ENCODE results near the gene ARIH2.
"Not testable (repeated sequence)": the region's sequence is repeated elsewhere in the genome, so short reads cannot be mapped to it uniquely, and the experiment has no call there.

Gene ARIH2

GRCh38 chr3:48918388-48919214 lies at the start of gene ARIH2:
ARIH2 (plus strand) TSS chr3:48918842; CDS start chr3:48927559, 8,717 bp downstream.
- peak; percentile 70 for DNase-seq (ENCODE audit: low read depth)

- no peak for DNase-seq (ENCODE audit: low read depth)
Measured at GRCh38 chr3:48877671-48878070, 41.0 kb upstream of the ARIH2 start.

- no peak for DNase-seq (ENCODE audit: low read depth)
Measured at GRCh38 chr3:48879307-48879993, 39.2 kb upstream of the ARIH2 start.

- DNase-seq (ENCODE audit: low read depth): no peak
Measured at GRCh38 chr3:48879994-48880377, 38.7 kb upstream of the ARIH2 start.

- no peak for DNase-seq (ENCODE audit: low read depth)
Measured at GRCh38 chr3:48881006-48881405, 37.6 kb upstream of the ARIH2 start.

- DNase-seq (ENCODE audit: low read depth): no peak
Measured at GRCh38 chr3:48881652-48882114, 37.0 kb upstream of the ARIH2 start.

GRCh38 chr3:48885753-48886152 lies 32.9 kb upstream of the ARIH2 start:
- DNase-seq (ENCODE audit: low read depth): no peak

- no peak for DNase-seq (ENCODE audit: low read depth)
Measured at GRCh38 chr3:48891606-48892005, 27.0 kb upstream of the ARIH2 start.

- DNase-seq (ENCODE audit: low read depth): no peak
Measured at GRCh38 chr3:48894516-48894915, 24.1 kb upstream of the ARIH2 start.

GRCh38 chr3:48896936-48897335 lies 21.7 kb upstream of the ARIH2 start:
- DNase-seq (ENCODE audit: low read depth): no peak

GRCh38 chr3:48897460-48898376 lies 20.9 kb upstream of the ARIH2 start:
- DNase-seq (ENCODE audit: low read depth): no peak

GRCh38 chr3:48898383-48899234 lies 20.0 kb upstream of the ARIH2 start, which contains the start of gene SLC25A20:
SLC25A20 (minus strand) TSS chr3:48898882; CDS start chr3:48898794, 88 bp downstream.
- DNase-seq (ENCODE audit: low read depth): peak; percentile 78

GRCh38 chr3:48899273-48899672 lies 19.4 kb upstream of the ARIH2 start:
- no peak for DNase-seq (ENCODE audit: low read depth)

- DNase-seq (ENCODE audit: low read depth): not testable (repeated sequence)
Measured at GRCh38 chr3:48907026-48907425, 11.6 kb upstream of the ARIH2 start.

GRCh38 chr3:48915296-48915695 lies 3.3 kb upstream of the ARIH2 start:
- no peak for DNase-seq (ENCODE audit: low read depth)

- no peak for DNase-seq (ENCODE audit: low read depth)
Measured at GRCh38 chr3:48919215-48920138, 835 bp downstream of the ARIH2 start.

- DNase-seq (ENCODE audit: low read depth): no peak
Measured at GRCh38 chr3:48926425-48927392, 8.1 kb downstream of the ARIH2 start.

GRCh38 chr3:48927928-48928327 lies 9.3 kb downstream of the ARIH2 start:
- DNase-seq (ENCODE audit: low read depth): no peak

- DNase-seq (ENCODE audit: low read depth): no peak
Measured at GRCh38 chr3:48928679-48929078, 10.0 kb downstream of the ARIH2 start.

All from stimulated activated CD8-positive, alpha-beta memory T cell treated with anti-CD3 and anti-CD28 coated beads, Interleukin-15, amount 100 ng/mL, for 1 hour (primary cell).